Measurements from ENCODE around the gene PTPRG.
A peak's percentile ranks its signal among the peaks of the same experiment; 100 is the strongest.

The PTPRG gene

GRCh38 chr3:61839256-61839655, 277.9 kb downstream of the PTPRG start:
- no peak for DNase-seq

DNA sequence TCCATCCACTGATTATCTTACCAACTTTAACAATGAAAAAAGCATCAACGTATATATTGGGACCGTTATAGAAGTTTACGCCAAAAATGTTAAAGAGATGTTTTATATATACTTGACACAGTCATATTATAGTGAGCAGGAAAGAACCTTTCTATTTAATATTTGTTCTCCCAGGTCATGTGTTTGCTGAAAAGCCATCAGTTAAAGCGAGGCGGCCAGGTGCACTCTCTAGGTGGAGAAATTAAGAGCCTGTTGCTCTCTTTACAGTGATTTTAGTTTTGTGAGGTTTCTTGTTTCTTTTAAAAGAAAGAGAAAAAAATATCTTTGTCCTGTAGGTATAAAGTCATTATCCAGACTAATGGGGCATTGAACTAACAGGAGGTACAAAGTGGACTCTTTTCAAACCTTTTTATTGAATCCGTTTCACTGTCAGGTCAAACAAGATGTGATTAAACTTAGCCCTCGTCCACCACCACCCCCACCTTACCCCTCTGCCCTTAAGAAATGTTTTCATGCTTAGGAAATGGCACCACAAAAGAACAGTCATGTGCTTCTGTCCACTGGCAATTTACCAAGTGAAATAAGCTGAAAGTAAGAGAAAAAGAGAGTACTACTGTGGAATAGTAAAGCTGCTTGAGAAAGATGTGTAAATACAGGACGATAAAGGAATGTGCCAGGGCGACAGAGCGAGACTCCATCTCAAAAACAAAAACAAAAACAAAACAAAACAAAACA, 279.9 kb downstream of the PTPRG start:
- DNase-seq: no peak

DNA sequence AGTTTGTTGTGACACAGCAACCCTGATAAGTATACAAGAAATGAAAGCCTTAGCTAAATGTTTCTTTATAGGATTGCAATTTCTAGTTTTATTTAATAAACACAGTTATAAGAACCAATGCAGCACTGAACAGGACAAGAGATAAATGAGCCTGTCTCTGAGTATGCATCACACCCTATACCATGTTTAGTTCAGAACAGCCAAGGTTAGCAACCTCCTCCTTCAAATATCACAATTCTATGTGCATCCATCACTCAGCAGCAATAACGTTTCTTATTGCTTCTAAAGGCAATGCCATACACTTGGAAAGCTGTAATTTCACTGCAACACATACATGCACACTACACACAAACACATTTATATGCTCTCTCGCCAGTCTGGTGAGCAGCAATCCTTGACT, 280.6 kb downstream of the PTPRG start:
- DNase-seq: no peak

DNA sequence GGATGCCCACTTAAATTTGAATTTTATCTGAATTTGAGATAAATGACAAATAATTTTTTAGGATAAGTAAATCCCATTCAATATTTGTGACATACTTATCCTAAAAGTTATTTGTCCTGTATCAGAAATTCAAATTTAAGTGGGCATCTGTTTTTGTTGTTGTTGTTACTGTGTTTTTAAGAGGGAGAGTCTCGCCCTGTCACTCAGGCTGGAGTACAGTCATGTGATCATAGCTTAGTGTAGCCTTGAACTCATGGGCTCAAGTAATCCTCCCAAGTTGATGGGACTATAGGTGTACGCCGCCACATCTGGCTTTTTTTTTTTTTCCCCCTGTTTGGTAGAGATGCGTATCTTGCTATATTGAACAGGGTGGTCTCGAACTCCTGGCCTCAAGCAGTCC, 283.0 kb downstream of the PTPRG start:
- DNase-seq: no peak

DNA sequence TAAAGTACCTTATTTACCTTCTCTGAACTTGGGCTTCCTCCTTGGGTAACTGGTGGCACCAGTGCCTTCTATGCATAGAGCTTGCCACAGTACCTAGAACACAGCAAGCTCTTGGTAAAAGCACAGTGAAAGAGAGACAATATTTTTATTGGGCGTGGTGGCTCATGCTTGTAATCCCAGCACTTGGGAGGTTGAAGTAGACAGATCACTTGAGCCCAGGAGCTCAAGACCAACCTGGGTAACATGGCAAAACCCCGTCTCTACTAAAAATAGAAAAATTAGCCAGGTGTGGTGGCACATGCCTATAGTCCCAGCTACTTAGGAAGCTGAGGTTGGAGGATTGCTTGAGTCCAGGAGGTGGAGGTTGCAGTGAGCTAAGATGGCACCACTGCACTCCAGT, 285.1 kb downstream of the PTPRG start:
- DNase-seq: no peak

DNA sequence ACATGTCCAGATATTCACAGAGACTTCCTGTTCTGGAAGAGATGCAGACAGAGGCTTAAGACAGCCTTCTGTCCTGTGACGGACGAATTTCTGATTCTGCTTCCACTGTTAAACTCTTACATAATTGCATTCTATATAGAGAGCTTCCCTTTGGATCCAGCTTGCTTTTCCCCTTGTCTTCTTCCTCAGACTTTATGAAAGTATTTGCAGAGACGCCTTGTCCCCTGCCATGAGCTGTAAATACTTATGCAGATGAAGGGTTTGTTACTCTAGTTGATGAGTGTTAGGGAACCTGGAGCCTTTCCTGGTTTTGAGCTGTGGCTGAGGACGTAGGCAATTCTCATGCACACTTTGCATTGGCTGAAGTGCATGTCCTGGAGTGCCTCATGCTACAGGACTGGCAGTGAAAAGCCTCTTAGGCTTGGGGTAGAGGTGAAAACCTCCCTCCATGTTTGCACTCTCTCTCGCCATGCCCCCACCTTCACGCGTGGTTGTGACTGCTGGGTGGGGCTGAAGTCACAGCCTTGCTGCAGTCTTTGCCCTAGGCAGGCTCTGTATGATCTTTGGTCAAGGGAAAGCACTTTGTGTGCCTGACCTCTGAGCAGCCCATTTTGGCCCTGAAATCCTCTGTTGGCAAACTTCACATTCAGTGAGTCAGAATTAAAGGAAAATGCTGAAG, 286.6 kb downstream of the PTPRG start:
- DNase-seq: no peak

DNA sequence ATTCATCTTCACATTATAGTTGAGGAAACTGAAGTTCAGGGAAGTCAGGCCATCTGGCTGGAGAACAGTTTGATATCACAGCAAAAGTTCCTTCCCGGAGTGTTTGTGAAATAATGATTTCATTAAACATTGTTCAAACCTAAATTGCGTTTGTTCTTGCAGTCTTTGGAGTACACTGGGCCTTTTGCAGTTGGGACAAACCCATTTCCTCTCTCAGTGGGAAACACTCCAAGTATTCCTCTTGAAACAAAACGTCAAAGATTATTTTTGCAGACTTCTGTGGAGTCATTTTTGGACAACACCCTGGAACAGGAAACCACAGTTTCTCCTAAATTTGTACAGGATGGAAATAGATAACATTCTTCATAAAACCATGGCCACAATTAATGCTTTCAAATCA, 287.5 kb downstream of the PTPRG start:
- no peak for DNase-seq

DNA sequence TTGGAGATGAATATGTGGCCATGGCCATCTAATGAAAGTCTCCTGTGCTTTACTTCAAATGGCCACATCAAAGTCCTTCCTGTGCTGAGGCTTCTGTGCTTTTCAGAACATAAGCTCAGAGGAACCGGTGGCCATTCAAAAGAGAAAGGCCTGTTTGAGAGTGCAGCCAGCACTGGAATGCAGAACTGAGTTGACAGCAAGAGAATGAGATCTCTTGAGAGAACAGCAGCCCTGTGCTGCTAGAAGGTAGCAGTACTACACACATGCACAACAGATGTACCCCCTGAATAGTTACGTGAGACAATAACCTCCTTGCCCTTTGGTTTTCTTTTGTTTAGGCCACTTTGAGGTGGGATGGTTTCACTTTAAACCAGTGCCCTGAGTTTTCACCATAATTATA, 292.5 kb downstream of the PTPRG start:
- no peak for DNase-seq

- DNase-seq: no peak
Measured at GRCh38 chr3:61855211-61855610, 293.8 kb downstream of the PTPRG start.

DNA sequence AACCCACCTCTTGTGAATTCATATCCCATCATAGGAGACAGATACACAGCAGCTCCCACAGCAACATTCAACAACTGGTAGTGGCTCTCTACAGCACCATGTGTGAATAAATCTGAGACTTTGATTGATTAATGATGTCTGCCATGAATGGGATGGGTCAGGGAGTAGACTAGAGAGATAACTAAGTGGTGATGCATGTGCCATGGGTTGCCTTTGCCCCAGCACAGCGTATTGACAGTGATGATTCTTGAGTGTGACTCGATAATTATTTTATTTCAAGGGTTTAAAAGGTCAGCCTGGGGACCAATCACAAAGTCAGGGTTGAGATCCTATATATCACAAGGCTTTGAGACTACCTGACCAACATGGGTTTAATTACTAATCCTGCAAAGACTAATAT, 295.9 kb downstream of the PTPRG start:
- DNase-seq: no peak

DNA sequence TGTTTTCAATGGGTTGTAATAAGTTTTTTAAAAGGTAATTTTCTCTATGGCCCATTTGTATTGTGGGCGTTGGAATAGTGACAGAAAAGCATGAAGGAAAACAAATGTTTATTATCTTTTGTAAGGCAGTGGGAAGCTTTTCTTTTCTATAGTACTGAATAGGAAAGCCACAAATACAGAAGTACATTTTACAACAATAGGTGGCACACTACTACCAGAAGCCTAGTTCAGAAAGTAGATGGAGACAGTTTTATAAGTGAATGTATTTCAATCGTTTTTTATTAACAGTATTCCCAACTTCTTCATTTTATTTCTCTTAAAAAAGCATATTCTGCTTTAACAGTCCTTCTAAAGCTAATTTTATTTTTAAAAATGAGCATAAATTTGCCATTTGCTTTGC, 296.7 kb downstream of the PTPRG start:
- DNase-seq: peak in 1 of 2 experiments; percentile 6

- no peak for DNase-seq
Measured at GRCh38 chr3:61861410-61861809, 300.0 kb downstream of the PTPRG start.

- no peak for DNase-seq
Measured at GRCh38 chr3:61862614-61863289, 301.4 kb downstream of the PTPRG start.

DNA sequence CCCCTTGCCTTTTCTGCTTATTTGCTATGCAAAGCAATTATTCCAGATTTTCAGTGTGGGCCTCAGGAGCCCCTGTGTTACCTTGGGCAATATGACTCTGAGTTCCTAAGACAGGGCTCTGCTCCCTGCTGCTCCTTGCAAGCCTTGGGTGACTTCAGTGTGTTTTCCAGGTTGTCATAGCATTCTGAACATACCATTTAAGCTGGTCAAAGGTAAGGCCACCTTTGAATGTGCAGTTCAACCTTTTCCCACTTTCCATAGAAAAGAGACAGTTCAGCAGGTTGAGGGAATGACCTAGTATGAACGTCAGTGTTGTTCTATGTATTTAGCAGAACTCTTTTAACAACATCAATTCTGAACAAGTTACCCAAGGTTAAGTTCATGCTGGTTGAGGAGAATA, 302.2 kb downstream of the PTPRG start:
- DNase-seq: no peak

- DNase-seq: no peak
Measured at GRCh38 chr3:61864886-61865285, 303.5 kb downstream of the PTPRG start.

DNA sequence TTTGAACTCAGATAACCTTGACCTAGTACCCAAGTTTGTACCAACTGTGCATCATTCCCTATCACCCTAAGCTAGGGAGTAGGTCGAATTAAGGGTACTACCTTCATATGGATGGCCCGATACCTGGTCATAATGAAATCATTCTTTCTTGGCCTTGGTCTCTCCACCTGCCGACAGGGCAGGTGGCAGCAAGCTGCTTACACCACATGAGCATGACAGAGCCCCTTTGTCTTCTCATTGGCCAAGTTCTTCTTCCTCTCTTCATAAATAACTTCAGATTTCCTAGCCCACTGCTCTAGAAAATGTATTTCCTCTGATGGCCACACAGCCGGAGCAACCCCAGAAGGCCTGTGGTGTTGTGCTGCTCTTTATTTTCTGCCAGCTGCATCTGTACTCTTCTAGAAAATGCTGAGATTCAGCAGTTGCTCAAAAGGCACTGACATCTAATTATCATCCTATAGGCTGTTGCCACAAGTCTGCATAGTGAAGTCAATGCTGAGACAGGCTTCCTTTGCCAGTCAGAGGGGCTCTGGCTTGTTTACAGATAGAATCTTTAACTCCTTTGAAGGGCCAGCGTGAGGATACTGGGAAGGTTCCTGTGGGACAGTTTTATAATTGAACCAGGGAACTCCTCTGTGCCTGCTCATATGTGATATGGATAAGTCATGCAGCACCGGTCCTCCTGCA, 304.2 kb downstream of the PTPRG start:
- DNase-seq: no peak

GRCh38 chr3:61866153-61866542, 304.8 kb downstream of the PTPRG start:
- DNase-seq: no peak

- DNase-seq: no peak
Measured at GRCh38 chr3:61866961-61867461, 305.6 kb downstream of the PTPRG start.

GRCh38 chr3:61868499-61868898, 307.1 kb downstream of the PTPRG start:
- no peak for DNase-seq

- no peak for DNase-seq
Measured at GRCh38 chr3:61869371-61869770, 308.0 kb downstream of the PTPRG start.

GRCh38 chr3:61871644-61872043, 310.3 kb downstream of the PTPRG start:
- DNase-seq: no peak

- DNase-seq: no peak
Measured at GRCh38 chr3:61872077-61872706, 310.8 kb downstream of the PTPRG start.
